Prostate gland (tissue), 2 donors: ENCODE results near the gene HOXD13.

Experiments
- CTCF ChIP-seq, 4 experiments: fragments of 200-600 bp in 2 of 4; fragments of 450-650 bp in 2 of 4; sonication (generic) in 2 of 4; IDR thresholded peaks; 1 replicate in 3 of 4; 2 replicates in 1 of 4; pipeline ENCODE4 v1.5.1; 2016 to 2019; ENCODE audit warnings: antibody characterized with exemption in 4 of 4, mild to moderate bottlenecking in 2 of 4, moderate library complexity in 2 of 4
- POLR2A ChIP-seq: fragments of 450-650 bp; IDR thresholded peaks from one replicate; pipeline ENCODE4 v1.6.1; 2016; ENCODE audit warnings: antibody characterized with exemption, mild to moderate bottlenecking

- no peak for TF ChIP-seq POLR2A
- no peak for TF ChIP-seq CTCF (IDR thresholded peaks at IDR 0.05)
Measured at GRCh38 chr2:176096243-176096985, 3.9 kb downstream of the HOXD13 start.
